CD4-positive, alpha-beta T cell treated with Interleukin-6 at 100 ng/mL for 8 hours (primary cell): ENCODE data around the gene CSAD.

Source experiments
- DNase-seq: peaks from one replicate; pipeline ENCODE4 v3.0.0-alpha.2; 2020; ENCODE audit warnings: mixed read lengths, low spot score

The CSAD gene

GRCh38 chr12:53180220-53180930 lies at the start of gene CSAD, which contains the start of gene ZNF740:
CSAD (minus strand) TSS chr12:53180925; CDS start chr12:53173470, 7,455 bp downstream.
ZNF740 (plus strand) TSS chr12:53180722; CDS start chr12:53181984, 1,262 bp downstream.
- peak; percentile 99 for DNase-seq

- no peak for DNase-seq
Measured at GRCh38 chr12:53230108-53230845, 49.6 kb upstream of the CSAD start.

GRCh38 chr12:53229454-53229853 lies 48.7 kb upstream of the CSAD start:
- no peak for DNase-seq

GRCh38 chr12:53227836-53228235 lies 47.1 kb upstream of the CSAD start:
- no peak for DNase-seq

GRCh38 chr12:53227341-53227740 lies 46.6 kb upstream of the CSAD start:
- no peak for DNase-seq

- DNase-seq, result no peak
Measured at GRCh38 chr12:53226815-53227214, 46.1 kb upstream of the CSAD start.

GRCh38 chr12:53225635-53226424 lies 45.1 kb upstream of the CSAD start:
- DNase-seq, result no peak

GRCh38 chr12:53224897-53225634 lies 44.3 kb upstream of the CSAD start:
- DNase-seq, result no peak

- DNase-seq, result no peak
Measured at GRCh38 chr12:53224061-53224896, 43.6 kb upstream of the CSAD start.

GRCh38 chr12:53223389-53224060 lies 42.8 kb upstream of the CSAD start:
- DNase-seq, result peak; percentile 49

GRCh38 chr12:53222806-53223261 lies 42.1 kb upstream of the CSAD start:
- no peak for DNase-seq

GRCh38 chr12:53222170-53222721 lies 41.5 kb upstream of the CSAD start:
- DNase-seq, result no peak

GRCh38 chr12:53221203-53222080 lies 40.7 kb upstream of the CSAD start:
- peak; percentile 40 for DNase-seq

- peak; percentile 80 for DNase-seq
Measured at GRCh38 chr12:53220694-53221202, 40.0 kb upstream of the CSAD start.

- peak; percentile 84 for DNase-seq
Measured at GRCh38 chr12:53219956-53220693, 39.4 kb upstream of the CSAD start.

GRCh38 chr12:53219292-53219955 lies 38.7 kb upstream of the CSAD start:
- DNase-seq, result peak; percentile 56

- DNase-seq, result no peak
Measured at GRCh38 chr12:53218551-53219291, 38.0 kb upstream of the CSAD start.
